ENCODE results near the gene VPS36.
"Not testable (repeated sequence)": the region's sequence is repeated elsewhere in the genome, so short reads cannot be mapped to it uniquely, and the experiment has no call there.

Gene VPS36

GRCh38 chr13:52414963-52415362 lies 35.5 kb downstream of the VPS36 start:
- TF ChIP-seq, protein P1, sequence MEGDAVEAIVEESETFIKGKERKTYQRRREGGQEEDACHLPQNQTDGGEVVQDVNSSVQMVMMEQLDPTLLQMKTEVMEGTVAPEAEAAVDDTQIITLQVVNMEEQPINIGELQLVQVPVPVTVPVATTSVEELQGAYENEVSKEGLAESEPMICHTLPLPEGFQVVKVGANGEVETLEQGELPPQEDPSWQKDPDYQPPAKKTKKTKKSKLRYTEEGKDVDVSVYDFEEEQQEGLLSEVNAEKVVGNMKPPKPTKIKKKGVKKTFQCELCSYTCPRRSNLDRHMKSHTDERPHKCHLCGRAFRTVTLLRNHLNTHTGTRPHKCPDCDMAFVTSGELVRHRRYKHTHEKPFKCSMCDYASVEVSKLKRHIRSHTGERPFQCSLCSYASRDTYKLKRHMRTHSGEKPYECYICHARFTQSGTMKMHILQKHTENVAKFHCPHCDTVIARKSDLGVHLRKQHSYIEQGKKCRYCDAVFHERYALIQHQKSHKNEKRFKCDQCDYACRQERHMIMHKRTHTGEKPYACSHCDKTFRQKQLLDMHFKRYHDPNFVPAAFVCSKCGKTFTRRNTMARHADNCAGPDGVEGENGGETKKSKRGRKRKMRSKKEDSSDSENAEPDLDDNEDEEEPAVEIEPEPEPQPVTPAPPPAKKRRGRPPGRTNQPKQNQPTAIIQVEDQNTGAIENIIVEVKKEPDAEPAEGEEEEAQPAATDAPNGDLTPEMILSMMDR (IDR thresholded peaks at IDR 0.05; ENCODE audit: low read depth, low read length), result no peak
- H3K4me3 ChIP-seq (ENCODE audit: low read depth, low read length), result no peak overlapping the region
- no peaks in the 10 kb centered on the region for H3K9me3 ChIP-seq (ENCODE audit: severe bottlenecking)
- no peak for DNase-seq
- H3K36me3 ChIP-seq, result no peaks in the 10 kb centered on the region
- no peak overlapping the region for H3K27ac ChIP-seq
- no peaks in the 10 kb centered on the region for H3K27me3 ChIP-seq (ENCODE audit: insufficient read depth, low read depth, severe bottlenecking)

DNA sequence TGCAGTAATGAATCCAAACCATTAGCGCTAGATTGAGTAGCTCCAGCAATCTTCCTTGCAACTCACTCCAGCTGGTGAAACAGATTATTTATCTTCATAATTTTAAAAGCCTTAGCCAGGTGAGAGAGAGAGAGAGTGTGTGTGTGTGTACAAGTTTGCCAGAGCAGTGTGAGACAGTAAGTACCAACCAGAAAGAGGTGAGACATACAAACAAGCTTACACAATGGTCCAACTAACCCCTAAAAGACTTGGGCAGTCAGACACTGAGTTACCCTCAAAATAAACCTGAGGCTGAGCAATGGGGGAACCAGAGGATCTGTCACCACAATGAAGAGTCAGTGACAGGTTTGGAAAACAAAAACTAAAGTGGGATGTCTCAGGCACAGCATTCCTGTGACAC lies 36.4 kb downstream of the VPS36 start:
- H3K4me3 ChIP-seq (ENCODE audit: low read depth, low read length), result no peak overlapping the region
- H3K36me3 ChIP-seq, result no peaks in the 10 kb centered on the region
- no peaks in the 10 kb centered on the region for H3K9me3 ChIP-seq (ENCODE audit: severe bottlenecking)
- H3K27me3 ChIP-seq (ENCODE audit: insufficient read depth, low read depth, severe bottlenecking), result no peaks in the 10 kb centered on the region
- no peak overlapping the region for H3K27ac ChIP-seq
- TF ChIP-seq, protein P1 (IDR thresholded peaks at IDR 0.05; ENCODE audit: low read depth, low read length), result no peak
- DNase-seq, result no peak

DNA sequence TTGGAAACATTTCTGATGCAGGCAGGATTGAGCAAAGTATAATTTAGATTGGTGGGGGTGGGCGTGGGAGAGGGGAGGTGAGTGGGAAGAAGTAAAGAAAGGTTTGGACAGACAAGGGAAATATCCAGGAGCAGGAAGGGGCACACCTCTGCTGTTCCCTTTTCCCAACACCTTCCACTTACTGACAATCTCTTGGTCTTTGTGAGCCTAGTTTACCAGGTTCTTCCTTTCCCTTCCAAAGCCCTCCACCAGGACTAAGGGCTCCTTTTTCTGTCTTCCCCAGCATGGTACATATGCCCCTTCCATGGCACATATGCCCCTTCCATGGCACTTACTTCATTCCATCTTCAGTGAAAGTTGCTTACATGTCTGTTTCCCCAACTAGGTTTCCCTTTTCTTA lies 38.3 kb downstream of the VPS36 start:
- Histone ChIP-seq H3K4me3 (ENCODE audit: low read depth, low read length) (no peak overlapping the region), H3K36me3 (no peaks in the 10 kb centered on the region), H3K9me3 (ENCODE audit: severe bottlenecking) (no peaks in the 10 kb centered on the region), H3K27me3 (ENCODE audit: insufficient read depth, low read depth, severe bottlenecking) (no peaks in the 10 kb centered on the region), H3K27ac (no peak overlapping the region)
- no peak for DNase-seq
- TF ChIP-seq, protein P1 (IDR thresholded peaks at IDR 0.05; ENCODE audit: low read depth, low read length), result no peak

GRCh38 chr13:52411629-52412028 lies 38.8 kb downstream of the VPS36 start:
- no peak overlapping the region for H3K4me3 ChIP-seq (ENCODE audit: low read depth, low read length)
- H3K9me3 ChIP-seq (ENCODE audit: severe bottlenecking), result no peaks in the 10 kb centered on the region
- DNase-seq, result no peak
- no peaks in the 10 kb centered on the region for H3K27me3 ChIP-seq (ENCODE audit: insufficient read depth, low read depth, severe bottlenecking)
- H3K36me3 ChIP-seq, result no peaks in the 10 kb centered on the region
- no peak overlapping the region for H3K27ac ChIP-seq
- TF ChIP-seq, protein P1 (IDR thresholded peaks at IDR 0.05; ENCODE audit: low read depth, low read length), result no peak

- H3K9me3 ChIP-seq (ENCODE audit: severe bottlenecking); H3K36me3 ChIP-seq; H3K4me3 ChIP-seq (ENCODE audit: low read depth, low read length); H3K27me3 ChIP-seq (ENCODE audit: insufficient read depth, low read depth, severe bottlenecking); DNase-seq; H3K27ac ChIP-seq: not testable (repeated sequence)
Observed at GRCh38 chr13:52408071-52408658, 42.3 kb downstream of the VPS36 start.

DNA sequence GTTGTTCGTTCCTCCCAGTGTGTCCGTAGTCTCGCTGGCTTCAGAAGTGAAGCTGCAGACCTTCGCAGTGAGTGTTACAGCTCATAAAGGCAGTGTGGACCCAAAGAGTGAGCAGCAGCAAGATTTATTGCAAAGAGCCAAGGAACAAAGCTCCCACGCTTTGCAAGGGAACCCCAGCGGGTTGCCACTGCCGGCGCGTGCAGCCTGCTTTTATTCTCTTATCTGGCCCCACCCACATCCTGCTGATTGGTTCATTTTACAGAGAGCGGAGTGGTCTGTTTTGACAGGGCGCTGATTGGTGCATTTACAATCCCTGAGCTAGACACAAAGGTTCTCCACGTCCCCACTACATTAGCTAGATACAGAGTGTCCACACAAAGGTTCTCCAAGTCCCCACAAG lies 43.0 kb downstream of the VPS36 start:
- not testable (repeated sequence) for DNase-seq; H3K27ac ChIP-seq; H3K9me3 ChIP-seq (ENCODE audit: severe bottlenecking); H3K36me3 ChIP-seq; H3K27me3 ChIP-seq (ENCODE audit: insufficient read depth, low read depth, severe bottlenecking); H3K4me3 ChIP-seq (ENCODE audit: low read depth, low read length)

DNA sequence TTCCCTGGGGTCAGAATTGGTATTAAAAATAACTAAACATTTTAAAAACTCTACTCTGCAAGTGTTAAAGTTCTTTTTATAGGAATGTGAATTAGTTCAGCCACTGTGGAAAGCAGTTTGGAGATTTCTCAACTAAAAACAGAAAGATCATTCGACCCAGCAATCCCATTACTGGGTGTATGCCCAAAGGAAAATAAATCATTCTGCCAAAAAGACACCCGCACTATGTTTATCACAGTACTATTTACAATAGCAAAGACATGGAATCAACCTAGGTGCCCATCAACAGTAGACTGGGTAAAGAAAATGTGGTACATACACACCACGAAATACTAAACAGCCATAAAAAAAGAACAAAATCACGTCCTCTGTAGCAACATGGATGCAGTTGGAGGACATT lies 43.8 kb downstream of the VPS36 start:
- TF ChIP-seq, protein P1 (IDR thresholded peaks at IDR 0.05; ENCODE audit: low read depth, low read length), result no peak
- no peaks in the 10 kb centered on the region for H3K36me3 ChIP-seq
- no peak for DNase-seq
- H3K27me3 ChIP-seq (ENCODE audit: insufficient read depth, low read depth, severe bottlenecking), result no peaks in the 10 kb centered on the region
- H3K27ac ChIP-seq, result no peak overlapping the region
- H3K9me3 ChIP-seq (ENCODE audit: severe bottlenecking), result no peaks in the 10 kb centered on the region
- no peak overlapping the region for H3K4me3 ChIP-seq (ENCODE audit: low read depth, low read length)
